ENCODE measurements around the gene IER3. TPM values are rescaled to one million over a fixed set of nuclear protein-coding genes. Genes with fewer than 3 reads are reported as not detected.

The IER3 gene
- total and polyA plus RNA-seq, 9 of the 15 experiments (the other 6 are each of a cell fraction or from before 2014, with no cell fraction given) = 1.5 to 30.0 (median 11.5) TPM

DNA sequence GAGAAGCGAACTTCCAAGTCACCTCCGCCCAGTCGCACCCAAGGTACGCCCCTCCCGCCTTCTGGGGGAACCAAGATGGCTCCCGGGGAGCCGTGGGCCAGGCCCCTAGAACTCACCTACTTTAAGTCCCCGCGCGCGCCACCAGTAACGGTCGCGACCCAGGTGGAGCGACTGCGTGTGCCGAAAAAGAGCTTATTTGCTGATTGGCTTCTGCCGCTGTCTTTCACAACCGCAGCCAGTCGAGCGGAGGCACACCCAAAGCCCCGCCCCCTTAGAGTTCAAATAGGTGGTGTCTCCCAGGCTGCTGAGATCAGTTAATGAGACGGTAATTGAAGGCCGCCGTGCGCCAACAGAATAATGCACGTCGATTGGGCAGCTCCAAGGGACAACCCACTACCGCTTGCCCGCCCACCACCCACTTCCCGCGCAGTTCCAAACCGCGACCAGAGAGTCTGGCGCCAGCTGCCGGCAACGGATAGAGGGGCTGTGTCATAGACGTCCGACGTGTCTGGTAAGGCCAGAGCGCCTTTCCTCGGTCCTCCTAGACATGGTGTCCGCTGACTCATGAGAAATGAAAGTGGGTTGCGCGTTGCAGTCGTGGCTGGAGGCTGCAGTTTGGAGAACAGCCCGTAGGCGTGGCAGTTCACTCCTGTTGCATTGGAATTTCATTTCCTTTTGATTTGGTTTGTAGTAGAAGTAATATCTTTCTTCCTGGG lies 27.1 kb downstream of the IER3 start, which contains the start of gene MDC1 (continued):
- TF ChIP-seq, protein P1, sequence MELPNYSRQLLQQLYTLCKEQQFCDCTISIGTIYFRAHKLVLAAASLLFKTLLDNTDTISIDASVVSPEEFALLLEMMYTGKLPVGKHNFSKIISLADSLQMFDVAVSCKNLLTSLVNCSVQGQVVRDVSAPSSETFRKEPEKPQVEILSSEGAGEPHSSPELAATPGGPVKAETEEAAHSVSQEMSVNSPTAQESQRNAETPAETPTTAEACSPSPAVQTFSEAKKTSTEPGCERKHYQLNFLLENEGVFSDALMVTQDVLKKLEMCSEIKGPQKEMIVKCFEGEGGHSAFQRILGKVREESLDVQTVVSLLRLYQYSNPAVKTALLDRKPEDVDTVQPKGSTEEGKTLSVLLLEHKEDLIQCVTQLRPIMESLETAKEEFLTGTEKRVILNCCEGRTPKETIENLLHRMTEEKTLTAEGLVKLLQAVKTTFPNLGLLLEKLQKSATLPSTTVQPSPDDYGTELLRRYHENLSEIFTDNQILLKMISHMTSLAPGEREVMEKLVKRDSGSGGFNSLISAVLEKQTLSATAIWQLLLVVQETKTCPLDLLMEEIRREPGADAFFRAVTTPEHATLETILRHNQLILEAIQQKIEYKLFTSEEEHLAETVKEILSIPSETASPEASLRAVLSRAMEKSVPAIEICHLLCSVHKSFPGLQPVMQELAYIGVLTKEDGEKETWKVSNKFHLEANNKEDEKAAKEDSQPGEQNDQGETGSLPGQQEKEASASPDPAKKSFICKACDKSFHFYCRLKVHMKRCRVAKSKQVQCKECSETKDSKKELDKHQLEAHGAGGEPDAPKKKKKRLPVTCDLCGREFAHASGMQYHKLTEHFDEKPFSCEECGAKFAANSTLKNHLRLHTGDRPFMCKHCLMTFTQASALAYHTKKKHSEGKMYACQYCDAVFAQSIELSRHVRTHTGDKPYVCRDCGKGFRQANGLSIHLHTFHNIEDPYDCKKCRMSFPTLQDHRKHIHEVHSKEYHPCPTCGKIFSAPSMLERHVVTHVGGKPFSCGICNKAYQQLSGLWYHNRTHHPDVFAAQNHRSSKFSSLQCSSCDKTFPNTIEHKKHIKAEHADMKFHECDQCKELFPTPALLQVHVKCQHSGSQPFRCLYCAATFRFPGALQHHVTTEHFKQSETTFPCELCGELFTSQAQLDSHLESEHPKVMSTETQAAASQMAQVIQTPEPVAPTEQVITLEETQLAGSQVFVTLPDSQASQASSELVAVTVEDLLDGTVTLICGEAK (IDR thresholded peaks at IDR 0.05) = no peak
- TF ChIP-seq, protein P1 (CRISPR knock-in tag; IDR thresholded peaks at IDR 0.05) = no peak
- peak; percentile 82 for TF ChIP-seq GABPA (tag; conservative IDR thresholded peaks at IDR 0.05; ENCODE audit: low read depth)
- TF ChIP-seq NFIC (IDR thresholded peaks at IDR 0.05) = peak; percentile 55
- no peak for TF ChIP-seq BRD4 (IDR thresholded peaks at IDR 0.05)
- no peak; the same call in 1 of the 2 replicates for TF ChIP-seq TCF7 (IDR thresholded peaks at IDR 0.05; ENCODE audit: borderline replicate concordance)
- no peak for TF ChIP-seq DIDO1 (tag; IDR thresholded peaks at IDR 0.05; ENCODE audit: low read depth)
- peak; percentile 49; the same call in 1 of the 2 replicates for TF ChIP-seq DMBX1 (CRISPR knock-in tag; IDR thresholded peaks at IDR 0.05; ENCODE audit: borderline replicate concordance)
- TF ChIP-seq POLR2A (conservative IDR thresholded peaks at IDR 0.05) = peak; percentile 91
- peak; percentile 76 to 87 for TF ChIP-seq FOXK2 (conservative IDR thresholded peaks at IDR 0.05 in 1 of 2, IDR thresholded peaks at IDR 0.05 in 1 of 2; ENCODE audit: low read depth in 2 of 2)
- no peak for TF ChIP-seq HNRNPL (IDR thresholded peaks at IDR 0.05; ENCODE audit: low read depth, low read length)
- TF ChIP-seq GTF2A2 (tag; IDR thresholded peaks at IDR 0.05) = no peak
- TF ChIP-seq EP300 (IDR thresholded peaks at IDR 0.05; ENCODE audit: low read length) = peak; percentile 84
- no peak for TF ChIP-seq HNRNPH1 (optimal IDR thresholded peaks at IDR 0.05; ENCODE audit: low read depth, low read length)
- no peak for TF ChIP-seq ZBTB26 (CRISPR knock-in tag; IDR thresholded peaks at IDR 0.05)
- no peak; the same call in 1 of the 2 replicates for TF ChIP-seq STAT6 (CRISPR knock-in tag; IDR thresholded peaks at IDR 0.05)
